Effector memory CD8-positive, alpha-beta T cell (primary cell): ENCODE results near the gene CRIM1.

ENCODE experiments used
- ATAC-seq: fragments of 150-1000 bp; cut with Tn5 transposase; replicated peaks from 2 replicates; pipeline ENCODE4 v1.10.0; 2021; ENCODE audit warnings: mild to moderate bottlenecking, moderate library complexity
- DNase-seq, 3 experiments: peaks; one replicate each; pipeline ENCODE4 v3.0.0; 2021
- H3K27ac Mint-ChIP-seq, 2 donors: one replicate each; pipeline ENCODE4 v1.8.0; 2022; ENCODE audit warnings: mild to moderate bottlenecking in 2 of 2, mixed read lengths in 2 of 2, moderate library complexity in 2 of 2
- H3K27me3 Mint-ChIP-seq, 2 donors: one replicate each; pipeline ENCODE4 v1.8.0; 2022; ENCODE audit warnings: mixed read lengths in 2 of 2
- H3K36me3 Mint-ChIP-seq: one replicate; pipeline ENCODE4 v1.8.0; 2022; ENCODE audit warnings: mild to moderate bottlenecking, moderate library complexity, mixed read lengths; ENCODE audit not compliant: insufficient read depth
- H3K4me1 Mint-ChIP-seq, 2 donors: one replicate each; pipeline ENCODE4 v1.8.0; 2022; ENCODE audit warnings: low read depth in 2 of 2, mixed read lengths in 2 of 2
- H3K4me3 Mint-ChIP-seq, 2 donors: one replicate each; pipeline ENCODE4 v1.8.0; 2022; ENCODE audit warnings: mild to moderate bottlenecking in 2 of 2, mixed read lengths in 2 of 2, moderate library complexity in 2 of 2
- H3K9me3 Mint-ChIP-seq, 2 donors: one replicate each; pipeline ENCODE4 v1.8.0; 2022; ENCODE audit warnings: mixed read lengths in 2 of 2

The CRIM1 gene

GRCh38 chr2:36492216-36492945 is 136.8 kb downstream of the CRIM1 start:
- DNase-seq (no peak), ATAC-seq (no peak)
- Mint-ChIP-seq H3K27ac (no peak overlapping the region), H3K4me1 (no peaks in the 10 kb centered on the region), H3K9me3 (no peaks in the 10 kb centered on the region), H3K4me3 (no peak overlapping the region), H3K36me3 (peaks cover 3% of the 10 kb centered on the region), H3K27me3 (no peaks in the 10 kb centered on the region)

- DNase-seq (no peak), ATAC-seq (no peak)
- H3K27me3 Mint-ChIP-seq = no peaks in the 10 kb centered on the region
- no peaks in the 10 kb centered on the region for H3K9me3 Mint-ChIP-seq
- no peaks in the 10 kb centered on the region for H3K4me1 Mint-ChIP-seq
- H3K36me3 Mint-ChIP-seq = peaks cover 3% of the 10 kb centered on the region
- no peak overlapping the region for H3K4me3 Mint-ChIP-seq
- no peak overlapping the region for H3K27ac Mint-ChIP-seq
These were observed 137.7 kb downstream of the CRIM1 start for GRCh38 chr2:36493306-36493705.

- H3K27me3 Mint-ChIP-seq = no peaks in the 10 kb centered on the region
These were observed 142.1 kb downstream of the CRIM1 start for GRCh38 chr2:36497570-36498163.

GRCh38 chr2:36499128-36499820 is 143.7 kb downstream of the CRIM1 start:
- no peak overlapping the region for H3K4me3 Mint-ChIP-seq
- no peak for DNase-seq
- no peaks in the 10 kb centered on the region for H3K4me1 Mint-ChIP-seq
- no peak overlapping the region for H3K27ac Mint-ChIP-seq
- H3K27me3 Mint-ChIP-seq = no peaks in the 10 kb centered on the region
- peaks cover 6% of the 10 kb centered on the region for H3K36me3 Mint-ChIP-seq
- H3K9me3 Mint-ChIP-seq = no peaks in the 10 kb centered on the region
- ATAC-seq = no peak

More at GRCh38 chr2:36497570-36498163, 142.1 kb downstream of the CRIM1 start:
- Mint-ChIP-seq H3K36me3 (peaks cover 6% of the 10 kb centered on the region), H3K9me3 (no peaks in the 10 kb centered on the region), H3K4me1 (no peaks in the 10 kb centered on the region), H3K27ac (no peak overlapping the region), H3K4me3 (no peak overlapping the region)
- DNase-seq (no peak), ATAC-seq (no peak)

GRCh38 chr2:36500072-36500471 is 144.5 kb downstream of the CRIM1 start:
- no peaks in the 10 kb centered on the region for H3K4me1 Mint-ChIP-seq
- ATAC-seq = no peak

GRCh38 chr2:36502081-36502480 is 146.5 kb downstream of the CRIM1 start:
- H3K4me1 Mint-ChIP-seq = no peaks in the 10 kb centered on the region
- DNase-seq (no peak), ATAC-seq (no peak)
- no peaks in the 10 kb centered on the region for H3K27me3 Mint-ChIP-seq
- H3K27ac Mint-ChIP-seq = no peak overlapping the region
- H3K9me3 Mint-ChIP-seq = no peaks in the 10 kb centered on the region
- peaks cover 4% of the 10 kb centered on the region for H3K36me3 Mint-ChIP-seq
- H3K4me3 Mint-ChIP-seq = no peak overlapping the region

More at GRCh38 chr2:36500072-36500471, 144.5 kb downstream of the CRIM1 start:
- Mint-ChIP-seq H3K36me3 (peaks cover 6% of the 10 kb centered on the region), H3K27ac (no peak overlapping the region), H3K9me3 (no peaks in the 10 kb centered on the region), H3K27me3 (no peaks in the 10 kb centered on the region), H3K4me3 (no peak overlapping the region)
- DNase-seq = no peak

GRCh38 chr2:36507408-36507812 is 151.8 kb downstream of the CRIM1 start:
- Mint-ChIP-seq H3K4me3 (no peak overlapping the region), H3K27me3 (no peaks in the 10 kb centered on the region)

GRCh38 chr2:36509075-36509474 is 153.5 kb downstream of the CRIM1 start:
- no peak for DNase-seq
- Mint-ChIP-seq H3K36me3 (peaks cover 14% of the 10 kb centered on the region), H3K27me3 (no peaks in the 10 kb centered on the region), H3K9me3 (no peaks in the 10 kb centered on the region), H3K27ac (no peak overlapping the region), H3K4me3 (no peak overlapping the region), H3K4me1 (no peaks in the 10 kb centered on the region)
- no peak for ATAC-seq

More at GRCh38 chr2:36507408-36507812, 151.8 kb downstream of the CRIM1 start:
- peak in 1 of 3 experiments; percentile 12 for DNase-seq
- Mint-ChIP-seq H3K36me3 (peaks cover 4% of the 10 kb centered on the region), H3K27ac (no peak overlapping the region), H3K4me1 (no peaks in the 10 kb centered on the region), H3K9me3 (no peaks in the 10 kb centered on the region)
- ATAC-seq = peak; percentile 75

GRCh38 chr2:36511858-36512603 is 156.5 kb downstream of the CRIM1 start:
- ATAC-seq (no peak), DNase-seq (no peak)
- H3K9me3 Mint-ChIP-seq = no peaks in the 10 kb centered on the region
- H3K27ac Mint-ChIP-seq = no peak overlapping the region
- H3K4me3 Mint-ChIP-seq = no peak overlapping the region
- peaks cover 16% of the 10 kb centered on the region for H3K36me3 Mint-ChIP-seq
- no peaks in the 10 kb centered on the region for H3K27me3 Mint-ChIP-seq
- no peaks in the 10 kb centered on the region for H3K4me1 Mint-ChIP-seq

- Mint-ChIP-seq H3K27me3 (no peaks in the 10 kb centered on the region), H3K4me1 (no peaks in the 10 kb centered on the region), H3K36me3 (peaks cover 21% of the 10 kb centered on the region), H3K4me3 (no peak overlapping the region), H3K27ac (peak overlapping the region in 1 of 2 donors; percentile 41), H3K9me3 (no peaks in the 10 kb centered on the region)
- ATAC-seq (no peak), DNase-seq (no peak)
These were observed 157.1 kb downstream of the CRIM1 start for GRCh38 chr2:36512705-36513104.

GRCh38 chr2:36513661-36514060 is 158.1 kb downstream of the CRIM1 start:
- DNase-seq (no peak), ATAC-seq (no peak)
- Mint-ChIP-seq H3K27ac (no peak overlapping the region), H3K36me3 (peaks cover 21% of the 10 kb centered on the region), H3K9me3 (no peaks in the 10 kb centered on the region), H3K4me1 (no peaks in the 10 kb centered on the region), H3K4me3 (no peak overlapping the region), H3K27me3 (no peaks in the 10 kb centered on the region)

- DNase-seq = no peak
- no peak for ATAC-seq
- H3K27me3 Mint-ChIP-seq = no peaks in the 10 kb centered on the region
- H3K27ac Mint-ChIP-seq = no peak overlapping the region
- no peak overlapping the region for H3K4me3 Mint-ChIP-seq
- H3K9me3 Mint-ChIP-seq = no peaks in the 10 kb centered on the region
- H3K4me1 Mint-ChIP-seq = no peaks in the 10 kb centered on the region
- peaks cover 31% of the 10 kb centered on the region for H3K36me3 Mint-ChIP-seq
These were observed 160.0 kb downstream of the CRIM1 start for GRCh38 chr2:36515538-36515937.

GRCh38 chr2:36516136-36516870 is 160.7 kb downstream of the CRIM1 start:
- H3K4me1 Mint-ChIP-seq = no peaks in the 10 kb centered on the region
- peaks cover 31% of the 10 kb centered on the region for H3K36me3 Mint-ChIP-seq
- no peaks in the 10 kb centered on the region for H3K9me3 Mint-ChIP-seq

More at GRCh38 chr2:36516136-36516870, 160.7 kb downstream of the CRIM1 start:
- H3K27ac Mint-ChIP-seq = no peak overlapping the region
- DNase-seq = no peak
- no peak overlapping the region for H3K4me3 Mint-ChIP-seq
- no peaks in the 10 kb centered on the region for H3K27me3 Mint-ChIP-seq
- ATAC-seq = no peak
